Measurements from ENCODE around the gene HEPN1.

The HEPN1 gene

GRCh38 chr11:124918950-124919349, at the start of gene HEPN1:
Gene HEPN1, plus strand, starts transcription at chr11:124919250.
- DNase-seq (ENCODE audit: insufficient read length, low spot score) (no peak), FAIRE-seq (no peak)
- no peak for TF ChIP-seq CTCF (IDR thresholded peaks at IDR 0.05; ENCODE audit: insufficient read depth, missing control alignments)

- FAIRE-seq, result no peak
Observed at GRCh38 chr11:124869331-124869730, 49.7 kb upstream of the HEPN1 start.

GRCh38 chr11:124869856-124870387, 49.1 kb upstream of the HEPN1 start:
- DNase-seq (ENCODE audit: insufficient read length, low spot score) (no peak), FAIRE-seq (no peak)
- no peak for TF ChIP-seq CTCF (IDR thresholded peaks at IDR 0.05; ENCODE audit: insufficient read depth, missing control alignments)

More at GRCh38 chr11:124869331-124869730, 49.7 kb upstream of the HEPN1 start:
- no peak for DNase-seq (ENCODE audit: insufficient read length, low spot score)
- no peak for TF ChIP-seq CTCF (IDR thresholded peaks at IDR 0.05; ENCODE audit: insufficient read depth, missing control alignments)

GRCh38 chr11:124870430-124870829, 48.6 kb upstream of the HEPN1 start:
- TF ChIP-seq CTCF (IDR thresholded peaks at IDR 0.05; ENCODE audit: insufficient read depth, missing control alignments), result no peak
- no peak for FAIRE-seq
- no peak for DNase-seq (ENCODE audit: insufficient read length, low spot score)

- FAIRE-seq, result no peak
- no peak for TF ChIP-seq CTCF (IDR thresholded peaks at IDR 0.05; ENCODE audit: insufficient read depth, missing control alignments)
- no peak for DNase-seq (ENCODE audit: insufficient read length, low spot score)
Observed at GRCh38 chr11:124872280-124872679, 46.8 kb upstream of the HEPN1 start.

- DNase-seq (ENCODE audit: insufficient read length, low spot score), result no peak
- TF ChIP-seq CTCF (IDR thresholded peaks at IDR 0.05; ENCODE audit: insufficient read depth, missing control alignments), result no peak
- no peak for FAIRE-seq
Observed at GRCh38 chr11:124872741-124873140, 46.3 kb upstream of the HEPN1 start.

- TF ChIP-seq CTCF (IDR thresholded peaks at IDR 0.05; ENCODE audit: insufficient read depth, missing control alignments), result no peak
- DNase-seq (ENCODE audit: insufficient read length, low spot score) (no peak), FAIRE-seq (no peak)
Observed at GRCh38 chr11:124873951-124874350, 45.1 kb upstream of the HEPN1 start.

Data from D721Med (cell line).